GM18498 (cell line): ENCODE measurements around the gene KRT32.

Experiments used
- ATAC-seq: cut with Tn5 transposase; IDR thresholded peaks from one replicate; pipeline ENCODE4 v1.9.1; 2021; ENCODE audit warnings: mild to moderate bottlenecking, moderate library complexity; ENCODE audit not compliant: unreplicated experiment

Gene KRT32

GRCh38 chr17:41494524-41494923 is 27.3 kb upstream of the KRT32 start:
- ATAC-seq = no peak

- no peak for ATAC-seq
Observed at GRCh38 chr17:41492771-41493170, 25.6 kb upstream of the KRT32 start.

DNA sequence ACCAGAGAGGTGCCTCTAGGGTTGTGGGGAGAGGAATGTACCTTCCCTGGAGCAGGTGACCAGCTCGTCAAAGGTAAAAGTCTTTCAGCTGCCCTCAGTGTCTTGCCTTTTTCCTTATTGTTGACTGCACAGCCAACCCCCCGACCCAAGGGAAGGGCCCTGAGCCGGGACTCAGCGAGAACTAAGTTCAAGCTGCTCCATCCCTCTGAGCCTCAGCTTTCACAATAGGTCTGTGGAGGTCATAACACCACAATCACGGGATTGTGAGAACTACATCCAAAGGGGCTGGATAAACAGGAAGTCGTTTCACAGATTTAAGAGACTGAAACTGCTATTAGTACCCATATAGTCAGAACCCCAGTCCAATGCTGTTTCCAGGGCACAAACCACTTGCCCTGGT is 25.2 kb upstream of the KRT32 start:
- ATAC-seq = no peak

DNA sequence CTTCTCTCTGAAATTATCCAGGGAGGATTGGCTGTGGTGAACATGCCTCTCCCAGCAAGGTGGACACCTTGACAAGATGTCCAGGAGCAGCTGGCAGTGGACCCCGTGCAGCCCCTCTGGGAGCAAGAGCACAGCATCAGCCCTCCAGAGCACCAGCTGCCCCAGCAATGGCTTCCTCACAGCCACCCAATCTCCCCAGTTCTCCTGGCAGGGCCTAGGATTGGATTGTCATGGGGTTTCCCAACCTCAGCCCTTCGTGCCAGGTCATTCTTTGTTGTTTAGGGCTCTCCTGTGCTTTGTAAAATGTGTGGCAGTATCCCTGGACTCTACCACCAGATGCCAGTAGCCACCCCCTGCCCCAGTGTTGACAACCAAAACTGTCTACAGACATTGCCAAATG is 24.3 kb upstream of the KRT32 start:
- no peak for ATAC-seq

DNA sequence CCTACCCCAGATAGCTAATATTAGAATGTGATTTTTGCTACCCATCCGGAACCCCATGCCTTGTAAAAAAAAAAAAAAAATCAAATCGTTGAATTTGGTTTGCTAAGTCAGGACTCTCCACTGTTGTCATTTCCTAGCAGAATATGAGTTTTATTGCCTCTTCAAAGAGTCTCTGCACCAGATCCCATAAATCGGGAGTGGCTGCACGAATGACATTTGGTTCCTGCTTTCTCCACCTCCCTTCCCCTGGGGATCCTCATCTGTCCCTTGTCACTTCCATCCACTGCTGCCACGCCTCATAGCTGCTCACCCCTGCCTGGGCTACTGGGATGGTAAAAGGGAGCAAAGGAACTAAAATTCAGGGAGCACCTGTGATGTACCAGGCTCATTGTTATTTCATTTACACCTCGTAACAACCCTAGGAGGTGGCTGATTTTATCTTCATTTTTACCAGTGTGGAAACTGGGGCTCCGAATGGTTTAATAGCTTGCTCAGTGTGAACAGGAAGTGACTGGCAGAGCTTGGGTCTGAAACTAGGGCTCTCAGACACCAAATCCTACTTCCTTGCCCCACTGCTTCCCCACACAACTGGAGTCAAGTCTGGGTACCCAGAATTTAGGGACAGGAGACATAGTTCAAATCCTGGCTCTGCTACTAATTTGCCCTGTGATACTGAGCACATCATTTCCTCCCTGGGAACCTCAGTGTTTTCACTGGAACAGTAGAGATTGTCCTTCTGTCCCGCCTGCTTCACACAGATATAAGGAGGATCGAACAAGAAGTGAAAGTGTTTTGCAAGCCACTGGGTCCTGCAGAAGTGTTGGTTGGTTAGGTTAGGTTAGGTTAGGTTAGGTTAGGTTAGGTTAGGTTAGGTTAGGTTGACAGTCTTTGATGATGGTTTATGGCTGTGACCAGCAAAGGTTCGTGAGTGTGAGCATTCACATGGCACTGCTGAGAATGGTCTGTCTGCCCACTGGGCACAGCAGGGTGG is 23.1 kb upstream of the KRT32 start:
- ATAC-seq = no peak

DNA sequence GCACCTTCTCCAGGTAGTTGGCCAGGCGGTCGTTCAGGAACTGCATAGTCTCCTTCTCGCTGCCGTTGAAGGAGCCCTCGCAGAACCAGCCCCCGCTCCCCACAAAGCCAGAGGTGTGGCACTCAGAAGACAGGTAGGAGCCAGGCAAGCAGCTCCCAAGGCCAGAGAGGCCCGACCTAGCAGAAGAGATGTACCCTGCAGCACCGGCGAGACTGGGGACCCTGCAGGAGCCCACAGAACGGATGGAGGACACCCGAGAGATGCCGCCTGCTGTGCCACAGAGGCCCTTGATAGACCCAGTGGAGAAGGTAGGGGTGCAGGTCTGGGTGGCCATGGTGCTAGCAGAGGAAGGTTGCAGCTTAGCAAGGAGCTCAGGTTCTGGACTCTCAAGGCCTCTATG is 22.3 kb upstream of the KRT32 start, which contains the start of gene KRT36:
KRT36 (minus strand) TSS at position 380 of the 400 bp plus-strand sequence; CDS start at position 334, 46 bp downstream.
- ATAC-seq = no peak

DNA sequence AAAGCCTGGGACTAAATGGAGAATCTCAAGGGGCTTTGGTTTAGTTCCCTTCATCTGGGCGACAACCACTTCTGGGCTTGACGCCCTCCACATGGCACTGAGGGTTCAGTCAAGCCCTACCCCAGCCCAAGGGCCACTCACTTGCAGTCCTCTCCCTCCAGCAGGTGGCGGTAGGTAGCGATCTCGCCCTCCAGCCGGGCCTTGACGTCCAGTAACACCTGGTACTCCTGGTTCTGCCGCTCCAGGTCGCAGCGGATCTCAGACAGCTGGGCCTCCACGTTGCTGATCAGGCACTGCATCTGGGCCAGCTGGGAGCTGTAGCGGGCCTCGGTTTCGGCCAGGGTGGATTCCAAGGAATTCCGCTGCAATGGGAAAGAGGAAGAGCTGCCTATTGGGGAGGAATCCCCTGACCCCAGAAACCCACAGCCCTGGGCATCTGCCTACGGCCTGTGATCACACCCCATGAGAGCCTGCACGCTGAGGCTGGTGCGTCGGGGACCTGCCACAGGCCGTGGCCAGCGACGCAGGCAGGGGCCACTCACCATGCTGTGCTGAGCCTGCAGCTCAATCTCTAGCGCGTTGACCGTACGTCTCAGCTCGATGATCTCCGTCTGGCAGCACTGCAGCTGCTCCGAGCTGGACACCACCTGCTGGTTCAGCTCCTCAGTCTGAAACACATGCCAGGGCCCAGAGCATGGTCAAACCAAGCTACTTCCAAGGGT is 19.8 kb upstream of the KRT32 start:
- ATAC-seq = no peak

- no peak for ATAC-seq
Observed at GRCh38 chr17:41486316-41486715, 19.1 kb upstream of the KRT32 start.

GRCh38 chr17:41484920-41485904 is 18.0 kb upstream of the KRT32 start:
- ATAC-seq = no peak

DNA sequence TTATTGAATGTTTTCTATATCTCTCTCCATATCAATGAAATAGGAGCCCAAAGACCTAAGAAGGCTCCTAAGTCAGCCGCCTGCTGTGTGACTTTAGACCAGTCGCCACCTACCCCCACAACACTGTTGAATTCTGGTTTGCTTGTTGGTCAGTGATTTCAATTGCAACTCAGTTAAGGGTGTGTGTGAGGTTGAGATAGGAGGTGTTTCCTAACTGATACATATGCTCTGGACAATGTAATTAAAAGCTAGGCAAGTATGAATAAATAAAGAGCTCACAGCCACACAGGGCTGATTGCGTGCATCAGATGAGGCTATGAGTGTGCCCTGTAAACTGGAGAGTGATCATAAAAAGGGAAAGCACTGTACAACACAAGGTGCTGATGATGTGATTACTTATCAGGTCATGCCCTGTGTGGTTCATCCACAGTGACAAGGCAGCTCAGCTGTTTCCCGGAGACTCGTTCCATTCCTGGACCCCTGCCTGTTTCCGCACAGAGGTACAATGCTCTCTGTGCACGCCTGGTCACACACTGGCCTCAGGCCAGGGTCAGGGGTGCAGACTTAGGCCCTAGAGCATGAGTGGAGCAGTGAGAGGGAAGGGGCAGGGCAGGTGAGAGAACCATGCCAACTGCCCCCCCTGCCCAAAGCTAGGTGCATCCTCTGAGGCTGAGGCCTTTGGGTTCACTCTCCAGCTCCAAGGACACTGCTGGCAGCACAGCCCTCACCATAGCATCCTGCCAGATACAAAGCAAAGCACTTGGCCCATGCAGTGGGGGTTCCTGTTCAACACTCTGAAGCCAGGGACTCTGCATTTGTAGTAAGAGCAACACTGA is 17.0 kb upstream of the KRT32 start:
- no peak for ATAC-seq

DNA sequence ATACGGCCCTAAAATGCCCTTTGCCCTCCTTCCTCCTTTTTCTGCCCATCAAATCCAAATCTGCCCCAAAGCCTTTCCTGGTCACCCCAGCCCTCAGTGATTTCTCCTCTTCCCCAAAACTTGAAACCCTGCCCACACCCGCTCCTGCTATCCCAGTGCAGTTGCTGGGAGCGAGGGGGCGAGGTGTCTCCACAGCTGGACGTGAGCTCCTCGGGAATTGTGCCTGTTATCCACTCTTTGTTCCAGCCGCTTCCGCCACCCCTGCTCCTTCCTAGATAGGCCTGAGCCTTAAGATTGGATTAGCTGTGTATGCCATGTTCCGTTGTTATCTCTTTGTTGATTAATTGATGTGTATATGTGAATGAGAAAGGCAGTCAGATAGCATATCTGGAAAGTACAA is 16.3 kb upstream of the KRT32 start:
- no peak for ATAC-seq

GRCh38 chr17:41481036-41481435 is 13.8 kb upstream of the KRT32 start, which contains the start of gene KRT35:
TSS of gene KRT35 (minus strand) at chr17:41481151. CDS start at chr17:41481097, 54 bp downstream.
- no peak for ATAC-seq

DNA sequence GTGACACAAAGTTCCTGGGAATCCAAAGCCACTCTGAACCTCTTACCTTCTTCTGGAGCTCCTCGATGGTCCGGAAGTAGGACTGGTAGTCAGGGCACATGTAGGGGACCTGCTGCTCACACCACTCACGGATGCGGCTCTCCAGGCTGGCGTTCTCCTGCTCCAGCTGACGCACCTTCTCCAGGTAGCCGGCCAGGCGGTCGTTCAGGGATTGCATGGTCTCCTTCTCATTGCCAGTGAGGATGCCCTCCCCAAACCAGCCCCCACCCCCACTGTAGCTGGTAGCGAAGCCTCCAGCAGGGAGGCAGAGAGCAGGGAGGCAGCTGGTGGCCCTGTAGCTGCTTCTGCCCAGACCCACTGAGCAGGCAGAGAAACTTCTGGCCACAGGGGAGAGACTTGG is 13.4 kb upstream of the KRT32 start:
- ATAC-seq = no peak

DNA sequence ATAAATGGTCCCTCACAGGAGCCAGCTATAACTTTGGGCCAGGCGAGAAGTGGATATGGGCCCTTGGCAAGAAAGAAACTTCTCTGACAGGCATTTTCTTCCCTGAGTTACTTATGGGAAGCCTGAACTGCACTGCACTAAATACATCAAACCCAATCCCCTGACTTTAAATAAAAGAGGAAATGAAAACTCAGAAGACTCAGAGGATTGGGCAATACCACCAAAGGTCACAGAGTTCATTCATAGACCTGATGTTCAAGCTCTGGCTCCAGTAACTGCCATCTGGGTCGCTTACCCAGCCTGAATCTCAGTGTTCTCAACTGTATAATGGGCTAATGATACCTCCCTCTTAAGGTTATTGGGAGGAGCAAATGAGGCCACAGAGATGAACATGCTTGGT is 12.9 kb upstream of the KRT32 start:
- ATAC-seq = no peak

DNA sequence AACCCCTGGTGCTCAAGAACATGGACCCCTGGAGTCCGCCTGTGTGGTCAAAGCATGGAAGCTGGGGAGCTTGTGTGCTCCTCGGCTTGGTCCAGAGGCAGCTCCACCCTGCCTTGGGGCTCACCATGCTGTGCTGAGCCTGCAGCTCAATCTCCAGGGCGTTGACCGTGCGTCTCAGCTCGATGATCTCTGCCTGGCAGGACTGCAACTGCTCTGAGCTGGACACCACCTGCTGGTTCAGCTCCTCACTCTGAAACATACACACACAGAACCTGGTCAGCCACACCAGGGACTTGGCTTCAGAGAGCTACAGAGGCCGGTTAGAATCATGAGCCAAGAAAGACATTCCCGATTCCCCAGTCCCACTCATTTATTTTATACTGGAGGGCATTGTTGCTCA is 11.1 kb upstream of the KRT32 start:
- ATAC-seq = no peak

DNA sequence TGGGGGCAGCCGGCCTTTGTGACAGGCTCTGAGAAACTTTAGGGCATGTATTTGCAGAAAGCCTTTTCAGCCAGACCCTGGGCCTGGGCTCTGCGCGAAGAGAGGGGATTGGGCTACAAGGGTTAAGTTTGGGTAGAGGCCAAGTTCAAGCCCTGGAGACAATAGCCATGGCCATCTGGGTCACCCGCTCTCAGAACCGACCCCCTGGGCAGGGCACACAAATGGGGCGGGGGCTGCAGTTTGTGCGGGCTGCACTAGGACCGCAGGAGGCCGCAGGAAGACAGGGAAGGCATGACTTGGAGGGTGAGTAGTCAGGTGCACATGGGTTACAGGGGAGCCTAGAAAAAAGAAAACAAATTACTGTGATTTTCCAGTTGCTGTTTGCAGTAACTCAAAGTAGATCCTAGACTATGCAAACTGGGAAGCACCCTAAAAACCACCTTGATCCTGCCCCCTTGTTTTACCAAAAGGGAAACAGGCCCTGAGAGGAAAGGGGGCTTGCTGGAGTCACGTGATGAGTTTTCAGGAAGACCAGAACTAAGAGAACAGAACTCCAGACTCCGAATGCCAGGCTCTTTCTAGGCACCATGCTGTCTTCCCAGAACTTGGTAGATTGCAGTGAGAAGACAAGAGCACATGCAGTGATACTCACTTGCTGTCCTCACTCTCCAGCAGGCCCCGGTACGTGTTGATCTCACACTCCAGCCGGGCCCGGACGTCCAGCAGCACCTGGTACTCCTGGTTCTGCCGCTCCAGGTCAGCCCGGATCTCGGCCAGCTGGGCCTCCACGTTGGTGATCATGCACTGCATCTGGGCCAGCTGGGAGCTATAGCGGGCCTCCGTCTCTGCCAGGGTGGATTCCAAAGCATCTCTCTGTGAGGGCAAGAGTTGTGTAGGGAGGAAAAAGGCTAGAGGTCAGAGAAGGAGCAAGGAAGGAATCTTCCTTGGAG is 10.0 kb upstream of the KRT32 start:
- ATAC-seq = no peak

- ATAC-seq = no peak
Observed at GRCh38 chr17:41475421-41475820, 8.2 kb upstream of the KRT32 start.

GRCh38 chr17:41474863-41475262 is 7.7 kb upstream of the KRT32 start:
- no peak for ATAC-seq

DNA sequence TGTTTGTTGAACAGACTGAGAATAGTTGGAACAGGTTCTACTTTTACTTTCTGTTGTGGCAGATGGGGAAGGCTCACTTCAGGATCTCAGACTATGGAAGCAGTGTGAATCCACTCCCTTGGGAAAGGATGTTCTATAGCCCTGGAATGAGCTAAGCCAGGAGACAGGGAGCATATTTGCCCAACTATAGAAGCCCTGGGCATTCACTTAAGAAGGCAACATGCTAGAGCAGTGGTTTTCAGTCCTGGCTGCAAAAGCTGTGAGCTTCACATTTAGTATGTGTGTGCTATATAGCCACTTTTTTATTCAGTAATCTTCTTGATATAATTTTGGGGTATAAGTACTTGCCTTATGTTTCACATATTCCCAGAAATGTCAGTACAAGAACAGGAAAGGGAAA is 1.2 kb upstream of the KRT32 start:
- ATAC-seq = no peak
